ENCODE data around the gene UBA3. TPM values are rescaled to one million over a fixed set of nuclear protein-coding genes. Genes with fewer than 3 reads are reported as not detected.

Gene UBA3
- total RNA-seq, 3 donors from 2014 or later = 46.5 to 59.3 (median 51.8) TPM

DNA sequence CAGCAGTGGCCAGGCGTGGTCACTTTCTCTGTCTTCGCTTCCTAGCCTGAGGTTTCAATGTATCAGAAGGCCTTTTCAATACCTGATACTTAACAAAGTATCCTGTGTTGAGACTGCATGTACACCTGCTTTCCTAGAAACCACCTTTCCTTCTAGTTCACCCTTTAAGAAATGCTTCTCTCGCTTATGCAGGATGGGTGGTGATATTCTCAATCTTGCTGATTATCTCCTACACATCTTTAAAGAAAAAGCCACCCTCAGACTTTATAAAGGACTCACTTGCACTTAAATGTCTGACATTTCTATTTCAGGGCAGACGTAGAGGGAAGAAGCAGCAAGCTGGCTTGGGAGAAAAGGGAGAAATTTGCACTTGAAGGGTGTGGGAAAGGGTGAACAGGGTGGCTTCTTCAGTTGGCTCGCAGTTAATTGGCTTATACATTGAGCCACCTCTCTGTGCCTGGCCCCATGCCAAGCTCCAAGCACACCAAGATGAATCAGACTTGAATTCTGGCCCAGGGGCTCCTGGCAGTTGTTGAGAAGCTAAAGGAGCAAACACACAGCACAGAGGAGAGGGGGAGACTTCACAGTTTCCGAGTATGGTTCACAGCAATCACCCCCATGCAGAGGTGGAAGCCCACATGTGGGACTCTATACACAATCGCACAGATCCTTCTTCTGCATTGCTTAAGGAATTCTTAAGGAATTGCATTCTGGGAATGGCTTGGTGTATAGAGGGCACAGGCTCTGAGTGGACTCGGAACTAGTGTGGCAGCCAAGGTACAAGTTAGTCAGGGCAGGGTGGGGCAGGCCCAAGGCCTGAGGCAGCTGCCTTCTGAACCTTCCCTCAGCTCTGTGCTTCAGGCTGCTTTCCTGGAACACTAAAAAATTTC, 5.9 kb upstream of the UBA3 start:
- peak; percentile 82 for ATAC-seq
- peak overlapping the region; percentile 76 for H3K4me3 ChIP-seq
- H3K36me3 ChIP-seq (ENCODE audit: low read depth) = no peaks in the 10 kb centered on the region
- H3K9me3 ChIP-seq = no peaks in the 10 kb centered on the region
- TF ChIP-seq, protein P1, sequence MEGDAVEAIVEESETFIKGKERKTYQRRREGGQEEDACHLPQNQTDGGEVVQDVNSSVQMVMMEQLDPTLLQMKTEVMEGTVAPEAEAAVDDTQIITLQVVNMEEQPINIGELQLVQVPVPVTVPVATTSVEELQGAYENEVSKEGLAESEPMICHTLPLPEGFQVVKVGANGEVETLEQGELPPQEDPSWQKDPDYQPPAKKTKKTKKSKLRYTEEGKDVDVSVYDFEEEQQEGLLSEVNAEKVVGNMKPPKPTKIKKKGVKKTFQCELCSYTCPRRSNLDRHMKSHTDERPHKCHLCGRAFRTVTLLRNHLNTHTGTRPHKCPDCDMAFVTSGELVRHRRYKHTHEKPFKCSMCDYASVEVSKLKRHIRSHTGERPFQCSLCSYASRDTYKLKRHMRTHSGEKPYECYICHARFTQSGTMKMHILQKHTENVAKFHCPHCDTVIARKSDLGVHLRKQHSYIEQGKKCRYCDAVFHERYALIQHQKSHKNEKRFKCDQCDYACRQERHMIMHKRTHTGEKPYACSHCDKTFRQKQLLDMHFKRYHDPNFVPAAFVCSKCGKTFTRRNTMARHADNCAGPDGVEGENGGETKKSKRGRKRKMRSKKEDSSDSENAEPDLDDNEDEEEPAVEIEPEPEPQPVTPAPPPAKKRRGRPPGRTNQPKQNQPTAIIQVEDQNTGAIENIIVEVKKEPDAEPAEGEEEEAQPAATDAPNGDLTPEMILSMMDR (IDR thresholded peaks at IDR 0.05) = no peak
- DNase-seq = peak; percentile 89 to 92 (median 89)
- intact Hi-C loops (cut with DNase I, micrococcal nuclease) = no loop called here
- peaks cover 42% of the 10 kb centered on the region for H3K4me1 ChIP-seq (ENCODE audit: low read depth)

DNA sequence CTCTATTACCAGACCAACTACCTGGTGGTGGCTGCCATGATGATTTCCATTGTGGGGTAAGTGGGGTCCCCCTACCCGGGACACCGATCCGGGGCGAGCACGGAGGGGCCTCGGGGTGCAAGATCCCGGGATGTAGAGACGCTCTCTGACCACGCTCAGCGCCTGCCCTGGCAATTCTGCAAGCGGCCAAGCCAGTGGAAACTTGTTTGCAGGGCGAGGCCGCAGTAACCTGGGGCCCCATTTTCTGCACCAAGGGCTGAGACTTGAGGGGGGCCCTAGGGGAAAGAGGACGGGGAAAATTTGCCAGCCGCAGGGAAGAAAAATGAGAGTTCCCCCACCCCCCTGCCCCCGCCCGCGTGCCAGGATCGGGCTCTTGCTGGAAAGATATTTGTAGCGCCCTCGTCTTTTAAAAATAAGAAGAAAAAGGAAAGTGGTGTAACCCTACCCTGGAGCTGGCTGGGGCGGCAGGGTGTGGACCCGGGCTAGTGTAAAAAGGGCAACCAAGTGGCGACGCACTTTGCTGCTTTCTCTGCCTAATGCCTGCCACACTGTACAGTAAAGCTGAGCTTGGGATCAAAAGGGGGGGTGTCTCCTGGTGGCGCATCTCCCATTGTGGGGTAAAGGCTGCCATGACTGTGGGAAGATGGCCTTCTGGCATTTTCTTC, 5.1 kb upstream of the UBA3 start:
- Histone ChIP-seq H3K4me1 (ENCODE audit: low read depth) (peaks cover 45% of the 10 kb centered on the region), H3K36me3 (ENCODE audit: low read depth) (no peaks in the 10 kb centered on the region), H3K9me3 (no peaks in the 10 kb centered on the region), H3K4me3 (peak overlapping the region; percentile 76)
- TF ChIP-seq, protein P1 (IDR thresholded peaks at IDR 0.05) = no peak
- intact Hi-C loops (cut with DNase I, micrococcal nuclease) = no loop called here
- DNase-seq = peak; percentile 54 to 74 (median 63)
- peak; percentile 21 for ATAC-seq

DNA sequence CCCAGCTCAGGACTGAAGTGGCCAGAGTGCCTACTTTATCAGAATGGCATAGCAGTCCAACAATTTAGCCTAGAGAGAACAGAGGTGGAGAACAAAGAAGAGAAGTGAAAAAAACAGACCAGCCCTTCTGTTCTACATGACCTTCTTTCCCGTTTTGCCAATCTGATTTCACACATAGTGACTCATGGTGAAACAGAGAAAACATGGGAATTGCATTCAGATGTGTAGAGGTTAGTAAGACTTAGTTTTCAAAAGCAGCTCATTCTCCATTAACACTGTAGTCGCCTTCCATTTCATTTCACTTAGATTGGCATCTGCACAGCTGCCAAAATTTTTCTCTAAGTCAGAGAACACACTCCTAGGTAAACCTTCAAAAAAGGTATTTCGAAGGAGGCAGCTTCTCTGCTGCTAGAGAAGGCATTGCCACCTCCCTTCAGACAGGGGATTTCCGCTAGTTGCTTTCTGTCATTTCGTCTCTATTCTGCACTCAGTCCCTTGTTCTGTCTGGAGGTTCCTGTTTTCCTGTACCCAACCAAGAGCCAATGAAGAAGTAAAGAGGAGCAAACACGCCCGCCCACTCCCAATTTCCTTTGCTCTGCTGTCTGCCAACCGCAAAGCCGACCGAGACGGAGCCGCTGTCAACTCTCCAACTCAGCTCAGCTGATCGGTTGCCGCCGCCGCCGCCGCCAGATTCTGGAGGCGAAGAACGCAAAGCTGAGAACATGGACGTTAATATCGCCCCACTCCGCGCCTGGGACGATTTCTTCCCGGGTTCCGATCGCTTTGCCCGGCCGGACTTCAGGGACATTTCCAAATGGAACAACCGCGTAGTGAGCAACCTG, 4.4 kb upstream of the UBA3 start, which contains the start of gene ARL6IP5:
Gene ARL6IP5 (plus strand): TSS at position 612 of the 842 bp plus-strand sequence. CDS start 111 bp downstream, at position 723.
- intact Hi-C loops (cut with DNase I, micrococcal nuclease) = no loop called here
- Histone ChIP-seq H3K36me3 (ENCODE audit: low read depth) (no peaks in the 10 kb centered on the region), H3K4me1 (ENCODE audit: low read depth) (peaks cover 44% of the 10 kb centered on the region), H3K9me3 (no peaks in the 10 kb centered on the region), H3K4me3 (peak within 1 kb of the TSS; percentile 76)
- TF ChIP-seq, protein P1 (IDR thresholded peaks at IDR 0.05) = no peak
- DNase-seq (peak; percentile 95 to 97 (median 95)), ATAC-seq (peak; percentile 78)

DNA sequence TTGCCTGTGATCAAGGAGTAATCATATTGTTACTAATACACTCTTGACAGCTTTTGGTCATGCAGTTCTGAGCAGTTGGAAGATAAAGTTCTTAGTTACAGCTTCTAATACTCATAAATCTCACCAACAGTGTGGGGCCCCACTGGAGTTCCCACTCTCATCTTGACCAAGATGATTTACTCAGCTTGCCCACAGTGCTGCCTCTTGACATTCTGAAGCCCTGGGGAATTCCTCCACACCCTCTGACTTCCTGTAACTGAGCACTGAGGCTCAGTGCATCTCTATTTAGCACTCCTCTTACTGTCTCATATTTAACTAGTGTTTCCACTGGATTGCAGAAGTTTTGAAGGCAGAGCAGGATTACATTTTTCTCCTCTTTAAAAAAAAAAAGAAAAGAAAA, 2.6 kb upstream of the UBA3 start:
- peak in 1 of 3 donors; percentile 60 for DNase-seq
- intact Hi-C loops (cut with DNase I, micrococcal nuclease) = no loop called here
- ATAC-seq = no peak
- Histone ChIP-seq H3K36me3 (ENCODE audit: low read depth) (no peaks in the 10 kb centered on the region), H3K9me3 (no peaks in the 10 kb centered on the region), H3K4me1 (ENCODE audit: low read depth) (peaks cover 42% of the 10 kb centered on the region), H3K4me3 (no peak overlapping the region)
- TF ChIP-seq, protein P1 (IDR thresholded peaks at IDR 0.05) = no peak

DNA sequence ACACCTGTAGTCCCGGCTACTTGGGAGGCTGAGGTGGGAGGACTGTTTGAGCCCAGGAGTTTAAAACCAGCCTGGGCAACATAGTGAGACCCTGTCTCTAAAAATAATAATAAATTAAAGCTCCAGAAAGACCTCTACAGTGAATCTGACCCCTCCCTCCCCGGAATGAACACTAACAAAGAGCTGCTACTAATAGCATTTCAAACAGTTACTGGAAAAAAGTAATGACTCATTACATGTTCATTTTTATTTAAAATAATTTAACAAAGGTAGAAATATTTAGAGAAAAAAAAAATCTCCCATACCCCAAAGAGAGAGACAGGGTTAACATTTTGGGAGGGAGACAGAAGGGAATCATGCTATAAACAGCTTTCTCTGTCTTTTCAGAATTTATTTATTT, 2.2 kb upstream of the UBA3 start:
- H3K36me3 ChIP-seq (ENCODE audit: low read depth) = no peaks in the 10 kb centered on the region
- H3K4me1 ChIP-seq (ENCODE audit: low read depth) = peaks cover 39% of the 10 kb centered on the region
- DNase-seq (no peak), ATAC-seq (no peak)
- H3K4me3 ChIP-seq = no peak overlapping the region
- TF ChIP-seq, protein P1 (IDR thresholded peaks at IDR 0.05) = no peak
- no peaks in the 10 kb centered on the region for H3K9me3 ChIP-seq
- intact Hi-C loops (cut with DNase I, micrococcal nuclease) = no loop called here

All from mucosa of descending colon (tissue), 3 donors.